HG03469 (cell line): Measurements from ENCODE around the gene MDM1.

Source experiments
- ATAC-seq: cut with Tn5 transposase; IDR thresholded peaks from one replicate; pipeline ENCODE4 v1.9.1; 2021; ENCODE audit warnings: mild to moderate bottlenecking, moderate library complexity, moderate number of reproducible peaks; ENCODE audit not compliant: unreplicated experiment

Gene MDM1

DNA sequence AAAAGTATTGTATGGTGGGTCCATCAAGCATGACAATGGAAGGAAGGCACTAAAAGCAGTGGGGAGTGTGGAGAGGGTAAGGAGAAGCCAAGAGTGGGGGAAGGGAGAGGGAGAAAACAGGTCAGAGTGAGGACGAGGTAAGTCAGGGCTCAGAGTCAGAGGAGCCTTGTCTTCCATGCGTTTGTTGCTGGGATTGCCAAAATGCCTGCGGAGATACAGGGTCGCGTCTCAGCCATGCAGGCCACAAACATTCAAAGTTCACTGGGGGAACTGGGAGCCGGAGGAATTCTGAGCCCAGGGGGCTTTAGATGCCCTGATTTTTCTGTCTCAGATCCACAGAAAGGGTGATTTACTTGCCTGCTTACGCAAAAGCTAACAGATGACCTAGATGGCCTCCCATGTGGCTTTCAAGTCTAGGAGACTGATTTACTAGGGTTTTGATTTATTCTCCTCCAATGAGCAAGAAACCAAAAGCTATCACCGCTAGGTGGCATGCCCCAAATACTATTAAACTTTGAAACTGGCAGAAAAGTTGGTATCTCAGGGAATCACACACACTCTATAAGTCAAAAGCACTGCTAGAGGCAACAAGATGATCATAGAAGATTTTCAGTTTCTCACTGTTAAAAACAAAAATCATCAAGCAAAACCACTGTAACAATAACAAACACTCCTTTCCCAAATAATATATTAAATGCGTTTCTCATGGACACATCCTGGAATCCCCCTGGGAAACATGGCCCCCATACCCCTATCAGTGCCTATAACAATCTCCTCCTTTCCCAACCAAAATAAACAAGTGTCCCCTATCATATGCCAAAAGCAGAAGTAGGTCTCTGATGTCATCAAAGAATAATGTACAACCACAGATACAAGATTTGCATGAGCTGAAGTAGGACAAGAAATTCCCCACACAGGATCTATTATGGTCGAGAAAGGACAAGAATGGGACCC, 26.6 kb upstream of the MDM1 start:
- ATAC-seq, result peak; percentile 74

GRCh38 chr12:68356986-68357385, 24.8 kb upstream of the MDM1 start:
- ATAC-seq, result no peak

GRCh38 chr12:68356060-68356695, 24.0 kb upstream of the MDM1 start:
- no peak for ATAC-seq

- ATAC-seq, result no peak
Observed at GRCh38 chr12:68354977-68355541, 22.9 kb upstream of the MDM1 start.

DNA sequence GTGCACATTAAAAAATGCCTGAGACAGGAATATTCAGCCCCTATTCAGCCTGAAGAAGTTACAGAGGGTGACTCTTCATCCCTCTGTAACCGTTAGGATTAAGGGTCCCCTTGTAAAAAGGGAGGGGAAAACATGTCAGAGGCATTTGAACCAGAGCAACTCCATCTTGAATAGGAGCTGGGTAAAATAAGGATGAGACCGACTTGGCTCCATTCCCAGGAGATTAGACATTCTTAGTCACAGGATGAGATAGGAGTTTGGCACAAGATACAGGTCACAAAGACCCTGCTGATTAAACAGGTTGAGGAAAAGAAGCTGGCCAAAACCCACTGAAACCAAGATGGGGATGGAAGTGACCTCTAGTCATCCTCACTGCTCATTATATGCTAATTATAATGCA, 19.9 kb upstream of the MDM1 start:
- no peak for ATAC-seq

DNA sequence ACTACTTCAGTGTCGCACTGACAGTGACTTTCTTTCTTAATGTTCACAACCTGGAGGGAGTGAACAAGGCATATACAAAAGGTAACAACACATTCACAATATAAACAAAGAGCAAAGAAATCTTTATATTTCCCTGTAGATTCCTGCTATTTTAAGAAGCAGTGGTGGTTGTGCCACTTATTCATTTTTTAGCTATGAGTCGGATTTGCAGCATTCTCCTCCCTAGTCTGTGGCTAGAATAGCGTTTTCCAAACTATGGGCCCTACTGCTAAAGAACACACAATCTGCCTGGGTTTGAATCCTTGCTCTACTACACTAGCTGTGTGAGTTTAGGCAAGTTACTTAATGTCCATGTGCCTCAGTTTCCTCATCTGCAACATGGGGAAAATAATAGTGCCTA, 18.6 kb upstream of the MDM1 start:
- ATAC-seq, result no peak

- no peak for ATAC-seq
Observed at GRCh38 chr12:68349921-68350606, 17.9 kb upstream of the MDM1 start.

- no peak for ATAC-seq
Observed at GRCh38 chr12:68349220-68349621, 17.1 kb upstream of the MDM1 start.

DNA sequence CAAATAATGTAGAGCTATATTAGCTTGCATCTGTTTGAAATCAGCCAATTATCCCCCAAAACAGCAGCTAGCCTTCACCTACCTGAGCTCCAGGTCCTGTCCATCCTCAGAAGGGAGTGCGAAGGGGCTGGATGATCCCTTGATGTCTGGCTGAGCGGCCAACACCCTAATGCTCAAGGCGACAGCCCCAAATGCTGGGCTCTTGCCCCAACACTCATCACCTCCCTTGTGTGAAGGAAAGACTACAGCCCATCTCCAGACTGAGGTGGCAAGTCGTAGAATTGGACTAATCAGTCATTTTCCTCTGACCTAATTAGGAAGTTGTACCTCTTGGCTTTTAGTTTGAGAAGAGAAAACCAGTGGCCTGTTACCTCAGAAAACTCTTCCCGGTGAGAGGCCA, 16.3 kb upstream of the MDM1 start:
- ATAC-seq, result no peak

GRCh38 chr12:68345763-68346162, 13.6 kb upstream of the MDM1 start:
- ATAC-seq, result no peak

- ATAC-seq, result no peak
Observed at GRCh38 chr12:68344126-68344525, 12.0 kb upstream of the MDM1 start.

DNA sequence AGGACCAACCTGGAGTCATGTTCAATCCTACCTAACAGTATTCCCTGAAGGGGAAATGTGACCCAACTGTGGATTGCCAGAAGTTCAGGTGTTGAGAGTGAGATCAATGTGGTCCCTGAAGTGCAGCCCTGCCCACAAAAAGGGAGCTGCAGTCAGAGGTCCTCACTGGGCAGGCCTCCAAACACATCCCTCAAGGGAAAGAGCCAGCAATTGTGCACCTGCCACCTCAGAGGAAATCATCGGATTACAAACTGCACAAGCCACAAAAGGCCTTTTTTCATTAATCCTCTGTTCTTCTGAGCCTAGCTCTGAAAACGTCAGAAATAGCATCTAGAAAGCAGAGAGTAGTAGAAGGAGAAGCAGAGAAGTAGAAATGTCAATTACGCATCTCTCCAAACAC, 10.8 kb upstream of the MDM1 start:
- no peak for ATAC-seq

- ATAC-seq, result no peak
Observed at GRCh38 chr12:68341822-68342221, 9.7 kb upstream of the MDM1 start.

DNA sequence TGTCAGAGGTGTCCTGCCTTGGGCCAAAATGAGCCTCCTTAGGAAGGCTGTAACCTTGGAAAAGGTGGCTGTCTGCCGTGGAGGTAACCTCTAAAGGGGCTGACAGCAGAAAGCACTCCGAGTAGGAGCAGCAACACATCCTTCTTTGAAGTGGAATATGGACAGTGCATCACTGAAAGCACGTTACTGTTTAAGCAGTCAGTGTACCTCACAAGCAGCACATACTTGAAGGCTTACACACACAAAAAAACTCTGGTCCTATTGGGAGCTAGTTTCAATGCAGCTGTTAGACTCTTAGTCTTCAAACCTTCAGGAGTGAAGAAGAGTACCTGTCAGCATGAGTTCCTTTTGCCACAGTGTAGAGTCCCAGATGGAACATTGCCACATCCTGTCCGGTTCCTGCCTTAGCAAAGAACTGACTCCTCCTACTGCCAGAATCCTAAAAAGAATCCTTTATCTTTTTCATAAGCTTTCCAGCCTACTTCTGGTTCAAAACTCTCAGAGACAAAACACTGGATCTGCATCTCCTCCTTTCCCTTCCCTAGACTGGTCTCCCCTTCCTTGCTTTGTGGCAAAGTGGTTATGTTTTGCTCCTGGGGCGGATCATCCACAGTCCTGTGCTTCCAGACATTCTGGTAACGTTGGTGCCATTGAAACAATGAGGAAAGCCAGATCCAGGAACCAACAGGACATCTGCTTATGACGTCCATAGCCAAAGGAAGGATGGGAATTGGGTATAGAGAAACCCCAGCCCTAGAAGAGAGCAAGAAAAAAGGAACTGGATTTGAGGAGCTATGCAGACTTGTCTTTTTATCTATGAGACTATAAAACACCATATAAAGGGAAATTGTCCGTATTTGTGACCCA, 8.5 kb upstream of the MDM1 start:
- no peak for ATAC-seq

DNA sequence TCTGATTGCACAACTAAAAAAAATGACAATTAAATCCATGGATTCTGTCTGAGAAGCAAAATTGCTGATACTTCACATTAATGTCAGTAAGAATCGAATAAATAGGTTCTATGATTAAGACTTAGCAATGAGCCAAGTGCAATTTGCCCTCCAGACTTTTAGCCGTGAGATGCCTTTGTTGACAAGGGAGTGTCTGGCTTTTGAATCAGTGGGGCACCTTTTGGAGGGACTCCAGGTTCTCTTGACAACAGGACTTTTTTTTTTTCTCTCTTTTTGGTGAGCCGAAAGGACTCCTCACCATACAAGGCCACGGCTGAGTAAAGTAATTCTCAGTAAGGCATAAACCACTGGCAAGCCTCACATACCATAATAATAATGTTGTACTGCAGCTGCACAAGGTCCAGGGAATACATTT, 4.7 kb upstream of the MDM1 start:
- ATAC-seq, result no peak

DNA sequence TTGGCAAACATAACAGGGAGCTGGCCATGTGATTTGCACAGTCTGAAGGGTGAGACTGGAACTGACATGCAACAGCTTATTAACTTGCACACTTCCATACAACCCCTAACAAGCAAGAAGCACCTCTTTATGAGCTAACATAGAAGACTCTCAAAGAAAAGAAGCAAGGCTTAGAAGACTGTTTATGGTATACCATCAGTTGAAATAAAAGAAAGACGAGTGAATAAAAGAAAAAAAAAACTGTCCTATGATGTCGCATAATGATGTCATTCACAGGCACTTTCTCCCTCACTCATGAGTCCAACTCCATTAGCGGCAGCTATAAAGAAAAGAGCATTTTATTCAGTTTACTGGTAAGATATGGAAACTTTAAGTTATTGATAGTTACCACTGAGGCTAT, 3.3 kb upstream of the MDM1 start:
- no peak for ATAC-seq

DNA sequence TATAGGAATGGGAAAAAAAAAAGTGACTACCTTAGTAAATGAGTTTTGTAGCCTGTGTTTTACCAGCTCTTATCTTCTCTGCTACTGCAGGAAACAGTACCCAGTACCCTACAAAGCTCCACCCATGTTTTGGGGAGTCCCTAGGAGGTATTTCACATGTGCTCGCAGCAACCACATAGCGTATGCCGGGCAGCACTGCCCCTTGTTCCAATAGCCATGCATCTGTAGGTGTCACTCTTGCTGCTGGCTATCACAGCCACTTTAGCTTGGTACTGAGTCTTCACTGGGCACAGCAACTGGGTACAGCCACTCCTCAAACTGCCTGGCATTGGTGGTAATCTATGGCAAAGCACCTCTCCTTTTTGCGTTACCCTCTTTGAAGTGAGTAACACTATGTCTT, 2.0 kb upstream of the MDM1 start:
- no peak for ATAC-seq

DNA sequence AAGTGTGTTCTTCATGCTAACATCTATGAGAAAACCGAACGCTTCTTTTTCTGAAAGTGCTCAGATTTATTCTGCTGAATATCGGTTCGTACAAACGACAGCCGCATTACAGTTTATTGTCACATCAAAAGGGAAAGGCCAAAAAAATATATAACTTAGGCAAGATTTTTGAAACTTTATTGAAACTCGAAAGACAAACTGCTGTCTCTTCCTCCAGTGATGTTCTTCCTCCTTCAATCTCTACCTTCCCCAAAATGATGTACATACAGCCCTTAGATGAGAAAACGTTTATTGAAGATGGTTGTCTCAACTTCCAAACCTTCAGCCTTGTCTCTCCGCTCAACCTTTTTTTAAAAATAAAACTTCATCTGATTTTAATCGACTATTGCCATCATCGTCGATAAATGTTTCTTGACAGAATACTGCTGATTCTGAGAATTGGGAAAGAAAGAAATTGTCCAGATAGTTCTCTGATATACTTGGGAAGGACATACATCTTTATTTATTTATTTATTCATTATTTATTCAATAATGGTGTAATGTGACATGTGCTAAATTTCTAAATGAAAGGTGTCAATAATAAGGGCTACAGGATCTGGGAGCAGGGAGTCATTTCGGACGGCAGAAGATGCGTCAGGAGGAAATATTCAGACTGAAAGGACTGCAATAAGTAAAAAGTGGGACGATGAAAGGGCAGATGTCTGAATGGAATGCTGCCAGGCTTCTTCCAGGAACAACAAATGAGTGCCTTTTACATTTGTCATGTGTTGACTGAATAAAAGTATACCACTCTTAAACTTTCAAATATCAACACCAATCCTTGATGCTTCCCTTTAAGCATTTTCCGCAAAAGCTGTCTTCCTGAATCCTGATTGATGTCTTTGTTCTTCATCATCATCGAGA, 817 bp upstream of the MDM1 start:
- ATAC-seq, result no peak

GRCh38 chr12:68331500-68331868, 678 bp downstream of the MDM1 start:
- ATAC-seq, result no peak

DNA sequence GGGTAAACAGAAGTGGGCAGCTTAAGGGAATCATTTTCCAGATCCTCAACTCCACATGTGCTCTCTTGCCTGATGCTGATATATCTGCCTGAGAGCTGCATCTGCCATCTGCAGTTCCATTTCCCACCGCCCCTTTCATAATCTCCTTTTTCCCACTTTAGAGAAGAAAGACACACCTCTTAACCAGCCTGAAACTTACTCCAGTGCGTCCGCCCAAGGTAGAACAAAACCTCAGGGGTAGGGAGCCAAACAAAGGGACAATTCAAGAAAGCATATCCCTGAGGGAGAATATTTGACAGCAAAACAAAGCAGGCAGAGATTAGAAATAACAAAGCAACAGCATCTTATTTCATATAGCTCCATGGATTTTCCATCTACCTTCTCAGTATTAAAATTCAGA, 4.3 kb downstream of the MDM1 start:
- no peak for ATAC-seq
